Measurements from ENCODE around the gene FGF10.

Gene FGF10

GRCh38 chr5:44345871-44346270 is 43.3 kb downstream of the FGF10 start:
- DNase-seq: no peak

GRCh38 chr5:44336708-44337107 is 52.5 kb downstream of the FGF10 start:
- DNase-seq: no peak

GRCh38 chr5:44334622-44335021 is 54.6 kb downstream of the FGF10 start:
- no peak for DNase-seq

GRCh38 chr5:44332285-44332971 is 56.8 kb downstream of the FGF10 start:
- peak; percentile 31 for DNase-seq

GRCh38 chr5:44331471-44332050 is 57.7 kb downstream of the FGF10 start:
- no peak for DNase-seq

- no peak for DNase-seq
These were observed 59.5 kb downstream of the FGF10 start for GRCh38 chr5:44329716-44330115.

- DNase-seq: no peak
These were observed 68.0 kb downstream of the FGF10 start for GRCh38 chr5:44321144-44321725.

GRCh38 chr5:44320188-44320587 is 69.0 kb downstream of the FGF10 start:
- DNase-seq: no peak

- DNase-seq: no peak
These were observed 70.3 kb downstream of the FGF10 start for GRCh38 chr5:44318883-44319282.

- DNase-seq: no peak
These were observed 76.8 kb downstream of the FGF10 start for GRCh38 chr5:44312374-44312773.

GRCh38 chr5:44300551-44300950 is 88.7 kb downstream of the FGF10 start:
- DNase-seq: no peak

- DNase-seq: no peak
These were observed 89.8 kb downstream of the FGF10 start for GRCh38 chr5:44299394-44299793.

GRCh38 chr5:44294516-44294915 is 94.7 kb downstream of the FGF10 start:
- no peak for DNase-seq

- DNase-seq: no peak
These were observed 96.5 kb downstream of the FGF10 start for GRCh38 chr5:44292736-44293135.

- no peak for DNase-seq
These were observed 110.8 kb downstream of the FGF10 start for GRCh38 chr5:44278469-44278868.

GRCh38 chr5:44275908-44276307 is 113.3 kb downstream of the FGF10 start:
- no peak for DNase-seq

GRCh38 chr5:44275329-44275728 is 113.9 kb downstream of the FGF10 start:
- DNase-seq: no peak

- no peak for DNase-seq
These were observed 121.3 kb downstream of the FGF10 start for GRCh38 chr5:44267909-44268308.

- DNase-seq: no peak
These were observed 122.2 kb downstream of the FGF10 start for GRCh38 chr5:44266882-44267576.

GRCh38 chr5:44265713-44266112 is 123.5 kb downstream of the FGF10 start:
- no peak for DNase-seq

GRCh38 chr5:44260793-44261192 is 128.4 kb downstream of the FGF10 start:
- DNase-seq: no peak

GRCh38 chr5:44257653-44258365 is 131.4 kb downstream of the FGF10 start:
- DNase-seq: no peak

- no peak for DNase-seq
These were observed 132.0 kb downstream of the FGF10 start for GRCh38 chr5:44257221-44257620.
